ENCODE data around the gene HS6ST2.

Gene HS6ST2

GRCh38 chrX:132676561-132677186 lies 281.8 kb downstream of the HS6ST2 start:
- DNase-seq (ENCODE audit: low read depth in 2 of 2), result no peak

DNA sequence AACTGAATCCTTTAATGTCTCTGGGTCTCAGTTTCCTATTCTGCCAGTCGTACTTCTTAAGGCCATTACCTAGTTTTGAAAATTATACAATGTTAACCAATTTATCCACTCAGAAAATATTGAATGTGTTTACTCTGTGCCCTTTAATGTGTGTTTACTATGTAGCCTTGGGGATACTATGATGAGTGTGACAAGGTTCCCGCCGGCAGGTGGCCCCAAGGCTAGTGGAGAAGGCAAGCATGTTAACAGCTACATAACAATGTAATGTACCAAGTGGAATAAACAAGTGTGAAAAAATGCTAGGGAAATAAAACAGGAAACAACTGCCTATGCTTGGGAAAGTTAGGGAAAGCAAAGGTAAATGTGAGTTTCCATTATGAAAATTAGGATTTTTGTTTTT lies 282.3 kb downstream of the HS6ST2 start:
- DNase-seq (ENCODE audit: low read depth in 2 of 2), result no peak

DNA sequence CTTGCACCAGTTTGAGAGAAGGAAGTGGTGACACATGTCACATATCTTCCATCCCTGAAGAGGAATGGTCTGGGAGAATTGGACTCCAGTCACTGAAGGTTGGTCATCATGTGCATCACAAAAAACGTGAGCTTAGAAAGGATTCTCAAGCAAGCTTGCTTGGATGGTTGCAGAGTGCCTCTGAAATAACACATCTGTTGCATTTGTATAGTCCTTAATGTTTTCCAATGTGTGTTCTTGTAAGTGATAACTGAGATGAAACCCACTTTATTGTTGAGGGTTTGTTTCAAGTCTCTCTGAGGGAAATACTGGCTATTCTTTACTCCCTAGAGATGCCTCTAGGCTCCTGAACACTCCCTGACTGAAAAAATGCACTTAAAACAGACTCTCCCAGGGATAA lies 285.1 kb downstream of the HS6ST2 start:
- DNase-seq (ENCODE audit: low read depth in 2 of 2), result no peak

DNA sequence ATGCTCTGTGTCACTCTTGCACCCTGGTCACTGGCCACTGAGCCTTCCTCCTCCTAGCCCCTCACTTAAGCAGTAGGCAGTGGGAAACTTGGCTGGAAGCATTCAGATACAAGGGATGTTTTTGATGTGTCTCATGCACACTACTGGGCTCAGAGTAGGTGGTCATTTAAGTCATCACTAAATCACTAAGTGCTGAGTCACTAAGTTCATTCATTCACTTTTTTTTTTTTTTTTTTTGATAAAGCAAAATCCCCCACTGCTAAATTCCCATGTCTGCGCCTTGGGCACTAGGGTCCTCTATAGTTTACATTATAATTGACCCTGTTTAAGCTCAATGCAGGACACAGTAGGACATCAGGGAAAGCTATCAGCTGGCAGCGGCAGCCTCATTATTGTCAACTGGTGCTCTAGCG lies 287.2 kb downstream of the HS6ST2 start:
- no peak for DNase-seq (ENCODE audit: low read depth in 2 of 2)

GRCh38 chrX:132669142-132669541 lies 289.3 kb downstream of the HS6ST2 start:
- no peak for DNase-seq (ENCODE audit: low read depth in 2 of 2)

DNA sequence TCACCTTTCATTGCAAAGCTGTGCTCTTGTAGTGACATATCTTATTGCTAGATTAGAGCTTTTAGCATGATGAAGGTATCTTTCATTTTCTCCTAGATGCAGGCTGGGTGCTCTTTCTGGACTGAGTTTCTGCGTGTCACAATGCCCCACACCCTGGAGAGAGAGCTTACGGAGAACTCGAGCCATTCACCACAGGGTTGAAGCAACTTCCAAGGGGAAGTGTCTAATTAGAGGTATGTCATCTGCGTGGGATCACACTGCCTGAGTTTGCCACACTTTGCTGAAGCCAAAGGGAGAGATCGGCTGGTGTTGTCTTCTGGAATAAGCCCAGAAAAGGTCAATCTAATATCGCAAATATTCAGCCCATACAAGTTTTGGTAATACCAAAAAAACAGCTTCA lies 290.3 kb downstream of the HS6ST2 start:
- no peak for DNase-seq (ENCODE audit: low read depth in 2 of 2)

GRCh38 chrX:132665676-132666075 lies 292.8 kb downstream of the HS6ST2 start:
- no peak for DNase-seq (ENCODE audit: low read depth in 2 of 2)

DNA sequence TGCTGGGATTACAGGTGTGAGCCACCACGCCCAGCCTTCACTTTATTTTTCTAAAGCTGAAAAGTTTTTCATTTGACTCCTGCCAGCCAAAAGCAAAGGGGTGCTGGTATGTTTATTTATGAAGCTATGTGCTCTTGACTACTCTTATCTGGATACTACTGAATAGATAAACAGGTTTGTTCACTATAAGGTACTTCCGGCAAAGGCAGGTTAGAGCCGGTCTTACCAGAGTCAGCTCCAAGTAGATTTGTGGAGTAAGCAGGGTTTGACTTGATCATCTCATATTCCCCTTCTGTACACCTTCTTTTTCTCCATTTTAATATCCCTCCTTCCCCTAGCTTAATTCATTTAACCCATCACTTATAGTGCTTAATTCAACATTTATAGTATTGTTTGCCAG lies 294.2 kb downstream of the HS6ST2 start:
- DNase-seq (ENCODE audit: low read depth in 2 of 2), result no peak

DNA sequence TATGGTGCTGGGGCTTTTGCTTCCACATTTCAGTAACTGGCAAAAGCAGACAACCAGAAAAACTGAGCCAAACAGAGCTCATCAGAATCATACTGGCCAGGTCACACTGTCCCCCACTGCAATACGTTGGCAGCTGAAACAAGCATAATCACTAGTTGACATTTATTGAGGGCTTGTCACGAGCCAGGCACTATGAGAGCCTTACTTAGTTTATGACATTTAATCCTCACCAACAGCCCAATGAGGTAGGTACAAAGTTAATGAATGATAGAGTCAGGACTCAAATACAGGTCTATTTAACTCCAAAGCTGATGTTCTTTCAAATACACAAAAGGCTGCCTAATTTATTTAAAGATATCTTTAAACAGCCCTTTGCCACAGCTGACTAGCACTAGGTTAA lies 295.6 kb downstream of the HS6ST2 start:
- no peak for DNase-seq (ENCODE audit: low read depth in 2 of 2)

- no peak for DNase-seq (ENCODE audit: low read depth in 2 of 2)
These were observed 300.6 kb downstream of the HS6ST2 start for GRCh38 chrX:132657876-132658275.

DNA sequence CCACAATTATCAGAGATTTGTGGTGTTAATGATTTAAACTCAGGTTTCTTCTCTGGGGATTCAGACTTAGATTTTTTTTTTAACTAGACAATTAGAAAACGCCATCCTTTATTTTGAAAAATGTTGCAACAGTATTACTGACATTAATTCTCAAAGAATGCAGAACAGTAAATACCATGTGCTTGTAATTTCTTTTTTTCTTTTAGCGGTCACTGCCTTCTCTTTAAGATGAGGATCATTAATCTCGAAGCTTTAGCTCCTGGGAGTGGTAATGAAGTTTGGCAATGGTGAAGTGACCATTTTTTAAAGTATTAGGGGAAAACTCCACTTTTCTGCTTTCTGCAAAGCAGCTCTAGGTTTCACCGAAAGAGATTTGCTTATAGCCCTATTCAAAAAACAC lies 305.6 kb downstream of the HS6ST2 start:
- no peak for DNase-seq (ENCODE audit: low read depth in 2 of 2)

DNA sequence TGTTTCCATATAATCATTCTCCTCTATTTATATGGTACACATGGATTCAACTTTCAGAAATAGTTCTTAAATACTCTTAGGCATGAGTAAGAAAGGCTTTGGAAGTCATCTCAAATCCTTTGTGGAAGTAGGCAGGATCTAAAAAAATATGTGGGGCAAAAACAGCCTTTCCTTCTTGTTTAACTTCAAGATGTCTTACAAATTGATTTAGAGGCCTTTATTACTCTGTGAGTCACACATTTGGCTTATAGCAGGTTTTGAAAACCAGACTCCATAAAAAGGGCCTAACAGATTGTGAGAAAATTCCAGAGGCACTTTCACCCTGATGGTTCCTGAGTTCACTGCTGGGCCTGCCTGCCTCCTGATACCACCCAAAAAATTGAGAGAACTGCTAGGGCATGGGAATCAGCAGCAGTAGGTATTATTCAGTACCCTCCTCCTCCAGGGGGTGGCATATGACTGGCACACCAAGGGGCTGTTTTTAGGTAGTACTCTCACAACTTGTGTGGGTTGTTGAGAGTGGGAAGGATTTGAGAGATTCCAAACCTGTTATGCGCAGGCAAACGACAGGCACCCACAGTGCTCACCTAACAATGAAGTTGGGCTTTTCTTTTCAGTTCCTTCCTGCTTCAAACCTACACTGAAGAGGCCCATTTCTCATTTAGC lies 306.9 kb downstream of the HS6ST2 start:
- no peak for DNase-seq (ENCODE audit: low read depth in 2 of 2)

DNA sequence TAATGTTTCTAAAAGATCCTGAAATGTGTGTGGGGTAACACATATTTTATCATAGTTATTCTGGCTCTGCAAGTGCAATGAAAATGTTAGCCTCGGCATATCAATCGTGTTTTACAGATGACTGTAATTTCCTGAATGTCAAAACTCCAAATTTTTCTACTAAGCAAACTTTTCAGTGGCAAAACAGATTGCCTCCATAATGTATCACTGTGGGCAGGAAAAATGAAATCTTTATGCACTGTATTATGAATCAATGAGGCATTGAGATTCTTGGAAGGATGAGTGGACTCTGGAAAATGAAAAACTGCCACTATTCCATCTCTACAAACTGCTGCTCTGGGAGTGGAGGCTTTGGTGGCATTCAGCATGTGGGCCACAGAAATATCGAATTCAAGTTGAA lies 309.5 kb downstream of the HS6ST2 start:
- no peak for DNase-seq (ENCODE audit: low read depth in 2 of 2)

DNA sequence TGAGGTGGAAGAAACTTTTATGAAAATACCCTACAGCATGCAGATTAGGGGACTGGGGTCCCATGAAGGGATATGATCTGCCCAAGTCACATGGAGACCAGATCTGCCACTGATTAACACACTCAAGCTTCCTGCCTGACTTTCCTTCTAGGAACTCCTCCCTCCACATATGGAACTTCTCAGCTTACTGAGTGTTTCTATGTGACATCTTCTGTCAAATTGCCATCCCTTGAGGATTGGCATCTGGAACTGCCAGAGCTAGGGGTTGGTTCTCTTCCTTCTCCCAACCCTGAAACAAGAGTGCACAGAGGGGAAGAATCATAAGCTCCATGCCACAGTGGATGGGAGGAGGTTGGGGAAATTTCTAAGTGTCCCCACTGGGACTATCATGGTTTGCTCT lies 319.0 kb downstream of the HS6ST2 start:
- DNase-seq (ENCODE audit: low read depth in 2 of 2), result no peak

DNA sequence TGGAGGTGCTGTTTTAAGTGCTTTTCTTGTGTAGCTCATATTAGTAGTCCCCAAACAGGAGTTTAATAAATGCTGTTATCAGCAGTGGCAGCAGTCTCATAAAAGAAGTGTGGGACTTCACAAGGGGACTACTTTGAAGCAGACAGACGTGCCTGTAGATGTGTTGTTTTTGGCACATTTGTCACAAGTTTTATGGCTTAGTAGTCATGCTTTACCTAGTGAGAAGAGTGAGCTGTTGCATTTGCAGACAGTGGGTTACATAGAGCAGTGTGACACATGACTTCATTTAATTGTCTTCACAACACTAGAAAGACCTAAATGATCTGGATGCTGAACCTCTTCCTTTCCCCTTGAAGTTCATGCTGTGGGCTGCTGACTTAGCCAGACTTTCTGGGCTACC lies 320.1 kb downstream of the HS6ST2 start:
- DNase-seq (ENCODE audit: low read depth in 2 of 2), result no peak

DNA sequence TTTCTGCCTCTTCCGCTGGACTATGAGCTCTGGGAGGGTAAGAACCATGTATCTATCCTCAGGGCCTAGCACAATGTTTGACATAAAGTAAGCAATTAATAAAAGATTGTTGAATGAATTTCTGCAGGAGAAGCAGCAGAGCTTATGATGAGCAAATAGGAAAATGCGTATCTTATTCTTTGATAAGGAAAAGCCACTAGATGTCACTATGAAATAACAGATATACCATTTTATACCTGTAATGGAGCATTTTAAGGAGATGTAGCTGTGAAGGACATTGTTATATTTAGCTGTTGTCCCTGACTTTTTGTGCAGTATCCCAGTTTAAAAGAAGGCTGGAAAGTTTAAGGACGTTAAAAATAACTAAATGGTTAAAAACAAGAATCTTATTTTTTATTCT lies 322.3 kb downstream of the HS6ST2 start:
- DNase-seq (ENCODE audit: low read depth in 2 of 2), result no peak

DNA sequence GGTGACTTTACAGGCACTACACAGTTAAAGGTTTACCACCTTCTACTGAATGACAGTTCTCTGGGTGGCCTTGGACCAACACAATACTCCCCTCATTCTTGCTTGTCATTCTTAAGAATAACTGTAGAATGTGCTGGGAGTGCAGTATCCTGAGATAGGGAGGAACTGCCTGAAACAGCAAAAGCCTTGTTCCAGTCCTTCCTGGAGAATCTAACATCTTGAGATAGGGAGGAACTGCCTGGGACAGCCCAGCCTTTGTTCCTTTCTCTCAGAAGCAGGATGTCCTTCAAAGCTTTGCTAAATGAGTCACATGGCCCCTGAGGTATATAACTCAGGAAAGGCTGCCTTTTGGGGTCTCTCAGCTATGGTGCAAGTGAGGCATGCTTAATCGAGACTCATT lies 323.9 kb downstream of the HS6ST2 start:
- DNase-seq (ENCODE audit: low read depth in 2 of 2), result no peak

DNA sequence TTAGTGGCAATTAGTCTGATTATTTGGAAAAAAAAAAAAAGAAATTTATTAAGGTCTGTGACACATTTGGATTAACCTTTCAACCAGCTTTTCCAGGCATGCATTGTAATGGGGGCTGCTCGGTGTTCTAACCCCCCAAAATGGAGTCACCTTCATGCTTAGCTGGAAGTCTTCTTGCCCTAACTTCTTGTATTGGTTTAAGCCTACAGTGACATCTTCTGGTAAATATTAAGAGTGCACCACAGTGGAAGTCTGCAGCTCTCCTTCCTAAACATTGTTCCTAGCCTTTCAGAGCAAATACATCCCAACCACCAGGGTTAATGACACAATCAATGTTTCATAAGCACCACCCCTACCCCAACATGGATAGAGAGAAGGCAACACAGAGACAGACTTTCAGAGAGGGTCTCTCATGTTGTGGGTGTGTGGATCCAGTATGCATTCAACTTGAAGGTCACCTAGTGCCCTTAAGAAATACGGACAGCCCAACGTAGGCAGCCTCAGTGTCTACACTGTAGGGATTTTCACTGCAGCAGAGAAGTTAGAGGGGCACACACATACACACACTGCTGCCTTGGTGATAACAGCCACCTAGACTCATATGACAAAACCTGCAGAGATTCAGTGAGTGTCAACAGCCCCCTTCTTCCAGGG lies 326.7 kb downstream of the HS6ST2 start:
- DNase-seq (ENCODE audit: low read depth in 2 of 2), result no peak

DNA sequence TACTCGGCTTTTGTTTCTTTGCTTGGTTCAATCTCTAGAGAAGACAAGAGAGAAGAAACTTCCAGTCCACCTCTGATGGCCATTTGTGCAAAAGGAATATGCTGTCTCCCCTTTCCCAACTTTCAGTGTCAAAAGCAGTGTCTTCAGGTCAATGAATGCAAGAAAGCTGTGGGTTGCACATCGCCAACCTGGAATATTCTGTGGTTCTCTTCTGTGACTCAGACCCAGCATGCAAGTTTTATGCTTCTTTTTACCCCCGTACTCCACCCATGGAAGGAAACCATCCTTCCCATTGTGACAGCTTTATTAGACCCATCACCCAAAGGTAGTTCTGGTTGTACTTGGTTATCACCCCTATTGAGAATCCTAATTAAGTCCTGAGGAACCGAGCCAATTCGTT lies 334.0 kb downstream of the HS6ST2 start:
- DNase-seq (ENCODE audit: low read depth in 2 of 2), result no peak

DNA sequence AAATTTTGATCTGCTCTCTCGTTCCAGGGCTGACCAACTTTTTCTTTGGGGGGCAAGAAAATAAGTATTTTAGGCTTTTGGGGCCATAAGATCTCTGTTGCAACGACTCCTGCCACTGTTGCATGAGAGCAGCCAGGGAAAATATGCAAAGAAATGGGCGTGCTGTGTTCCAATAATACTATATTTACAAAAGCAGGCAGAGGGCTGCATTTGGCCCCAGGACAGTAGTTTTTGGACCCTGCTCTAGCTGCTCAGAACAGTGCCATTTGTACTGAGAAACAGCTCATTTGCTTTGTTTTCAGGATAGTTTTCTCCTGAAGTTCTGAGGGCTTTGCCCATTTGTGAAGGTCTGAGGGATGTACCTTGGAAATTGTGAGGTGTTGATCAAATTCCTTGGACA lies 334.5 kb downstream of the HS6ST2 start:
- no peak for DNase-seq (ENCODE audit: low read depth in 2 of 2)

DNA sequence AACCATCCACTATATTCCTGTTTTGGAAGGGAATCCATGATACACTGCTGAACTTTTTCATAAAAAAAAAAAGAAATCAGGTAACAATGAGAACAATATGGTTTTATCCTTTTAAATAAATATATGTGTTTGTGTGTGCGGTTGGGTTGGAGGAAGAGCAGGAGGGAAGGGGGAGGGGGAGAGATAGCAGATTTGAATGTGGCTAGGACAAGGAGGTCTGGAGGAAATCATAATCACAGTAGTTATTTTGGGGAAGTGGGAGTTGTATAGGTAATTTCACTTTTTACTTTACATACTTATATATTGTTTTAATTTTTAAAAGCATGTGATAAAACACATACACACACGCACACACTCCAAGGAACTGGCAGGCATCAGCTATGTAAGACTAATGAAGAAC lies 335.1 kb downstream of the HS6ST2 start:
- no peak for DNase-seq (ENCODE audit: low read depth in 2 of 2)

GRCh38 chrX:132622130-132622529 lies 336.3 kb downstream of the HS6ST2 start:
- DNase-seq (ENCODE audit: low read depth in 2 of 2), result peak; percentile 39 to 50

- no peak for DNase-seq (ENCODE audit: low read depth in 2 of 2)
These were observed 339.6 kb downstream of the HS6ST2 start for GRCh38 chrX:132618810-132619209.
